HG03039 (cell line): ENCODE results near the gene CTPS1.

Experiments used
- ATAC-seq: cut with Tn5 transposase; IDR thresholded peaks from one replicate; pipeline ENCODE4 v1.9.1; 2021; ENCODE audit warnings: mild to moderate bottlenecking, moderate library complexity; ENCODE audit not compliant: unreplicated experiment

Gene CTPS1

GRCh38 chr1:41021526-41022308 is 42.2 kb downstream of the CTPS1 start, which contains the start of gene SLFNL1:
Gene SLFNL1 (minus strand): TSS chr1:41021725. CDS start chr1:41020660, 1,065 bp downstream.
- ATAC-seq: no peak

- no peak for ATAC-seq
Observed at GRCh38 chr1:41022424-41022823, 42.9 kb downstream of the CTPS1 start.

GRCh38 chr1:41023279-41023990 is 43.9 kb downstream of the CTPS1 start:
- no peak for ATAC-seq

GRCh38 chr1:41024953-41025352 is 45.5 kb downstream of the CTPS1 start:
- ATAC-seq: no peak

- no peak for ATAC-seq
Observed at GRCh38 chr1:41025979-41026819, 46.7 kb downstream of the CTPS1 start.

GRCh38 chr1:41028034-41028642 is 48.6 kb downstream of the CTPS1 start:
- no peak for ATAC-seq

GRCh38 chr1:41030872-41031616 is 51.5 kb downstream of the CTPS1 start:
- no peak for ATAC-seq

- ATAC-seq: no peak
Observed at GRCh38 chr1:41032147-41032546, 52.7 kb downstream of the CTPS1 start.

GRCh38 chr1:41033272-41033671 is 53.8 kb downstream of the CTPS1 start:
- ATAC-seq: no peak

GRCh38 chr1:41037116-41037903 is 57.8 kb downstream of the CTPS1 start:
- ATAC-seq: no peak

- ATAC-seq: no peak
Observed at GRCh38 chr1:41038110-41038509, 58.6 kb downstream of the CTPS1 start.

GRCh38 chr1:41041614-41042270 is 62.2 kb downstream of the CTPS1 start:
- ATAC-seq: no peak

- ATAC-seq: no peak
Observed at GRCh38 chr1:41044187-41044586, 64.7 kb downstream of the CTPS1 start.

- no peak for ATAC-seq
Observed at GRCh38 chr1:41045740-41046139, 66.2 kb downstream of the CTPS1 start.

GRCh38 chr1:41046347-41046775 is 66.9 kb downstream of the CTPS1 start:
- no peak for ATAC-seq

- no peak for ATAC-seq
Observed at GRCh38 chr1:41048540-41048939, 69.0 kb downstream of the CTPS1 start.

GRCh38 chr1:41051022-41051421 is 71.5 kb downstream of the CTPS1 start:
- no peak for ATAC-seq

GRCh38 chr1:41053316-41053715 is 73.8 kb downstream of the CTPS1 start:
- ATAC-seq: no peak

GRCh38 chr1:41056907-41057306 is 77.4 kb downstream of the CTPS1 start:
- ATAC-seq: no peak
